HCEC 1CT (cell line): ENCODE measurements around the gene AVP.
A peak's percentile ranks its signal among the peaks of the same experiment; 100 is the strongest.
"Not testable (repeated sequence)": the region's sequence is repeated elsewhere in the genome, so short reads cannot be mapped to it uniquely, and the experiment has no call there.

Experiments
- DNase-seq: peaks from one replicate; pipeline ENCODE4 v3.0.0-alpha.2; 2017

The AVP gene

DNA sequence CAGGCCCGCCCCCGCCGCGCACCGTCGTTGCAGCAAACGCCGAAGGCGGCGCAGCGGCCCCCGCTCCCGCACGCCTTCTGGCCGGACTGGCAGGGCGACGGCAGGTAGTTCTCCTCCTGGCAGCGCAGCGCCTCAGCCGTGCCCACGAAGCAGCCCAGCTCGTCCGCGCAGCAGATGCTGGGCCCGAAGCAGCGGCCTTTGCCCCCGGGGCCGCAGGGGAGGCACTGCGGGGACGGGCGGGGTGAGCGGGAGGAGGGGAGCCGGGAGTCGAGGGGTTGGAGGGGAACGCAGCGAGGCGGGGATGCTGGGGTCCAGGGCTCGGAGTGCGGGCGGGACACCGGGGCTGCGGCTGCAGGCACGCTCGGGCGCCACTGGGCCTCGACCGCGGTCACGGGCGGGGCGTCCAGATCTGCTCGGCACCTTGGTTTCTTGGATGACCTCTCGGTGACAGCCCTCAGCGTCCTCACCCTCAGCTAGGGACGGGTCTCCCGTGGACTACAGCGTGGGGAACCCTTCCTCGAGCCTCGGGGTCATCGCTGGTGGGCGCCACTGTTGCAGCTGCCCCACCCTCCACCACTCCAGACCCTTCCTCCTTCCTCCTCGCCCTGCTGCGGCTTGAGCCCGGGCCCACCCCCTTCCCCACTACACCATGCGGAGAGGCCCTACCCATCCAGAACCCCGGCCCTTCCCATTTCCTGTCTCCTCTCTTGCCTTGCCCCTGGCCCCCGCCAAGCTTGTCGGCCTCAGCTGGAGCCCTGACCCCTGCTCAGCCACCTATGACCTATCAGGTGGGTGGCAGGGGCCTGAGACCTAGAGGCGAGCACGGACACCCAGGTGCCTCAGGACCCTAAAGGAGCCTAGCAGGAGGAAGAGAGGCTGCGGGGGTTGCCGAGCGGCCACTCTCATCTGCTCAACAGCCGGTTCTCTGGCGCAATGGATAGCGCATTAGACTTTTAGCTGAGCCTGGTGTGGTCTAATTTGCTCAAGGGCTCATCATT is 1.3 kb downstream of the AVP start:
- no peak for DNase-seq

DNA sequence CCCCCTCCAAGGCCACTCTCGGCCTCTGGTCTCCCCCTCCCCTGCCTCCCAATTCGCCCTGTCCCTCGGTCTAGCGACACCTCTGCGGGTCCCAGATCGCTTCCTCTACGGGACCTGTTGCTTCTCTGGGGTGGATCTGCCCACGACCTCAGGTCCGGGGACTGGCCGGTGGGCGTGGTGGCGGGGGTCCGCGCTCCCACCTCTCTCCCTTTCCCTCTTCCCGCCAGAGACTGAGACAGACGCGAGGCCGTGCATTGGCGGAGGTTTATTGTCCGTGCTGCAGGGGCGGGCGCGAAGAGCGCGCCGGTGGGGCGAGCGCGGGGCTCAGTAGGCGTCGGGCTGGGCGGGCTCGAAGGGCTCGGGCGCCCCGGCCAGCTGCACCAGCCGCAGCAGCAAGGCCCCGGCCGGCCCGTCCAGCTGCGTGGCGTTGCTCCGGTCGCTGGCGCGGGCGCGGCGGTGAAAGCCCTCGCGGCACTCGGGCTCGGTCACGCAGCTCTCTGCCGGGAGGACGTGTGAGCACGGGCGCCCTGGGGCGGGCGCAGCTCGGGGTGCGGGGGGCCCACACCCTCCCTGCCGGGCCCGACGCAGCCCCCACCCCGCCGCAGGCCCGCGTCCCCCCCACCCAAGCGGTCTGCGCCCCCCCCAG is 2.1 kb downstream of the AVP start:
- no peak for DNase-seq

DNA sequence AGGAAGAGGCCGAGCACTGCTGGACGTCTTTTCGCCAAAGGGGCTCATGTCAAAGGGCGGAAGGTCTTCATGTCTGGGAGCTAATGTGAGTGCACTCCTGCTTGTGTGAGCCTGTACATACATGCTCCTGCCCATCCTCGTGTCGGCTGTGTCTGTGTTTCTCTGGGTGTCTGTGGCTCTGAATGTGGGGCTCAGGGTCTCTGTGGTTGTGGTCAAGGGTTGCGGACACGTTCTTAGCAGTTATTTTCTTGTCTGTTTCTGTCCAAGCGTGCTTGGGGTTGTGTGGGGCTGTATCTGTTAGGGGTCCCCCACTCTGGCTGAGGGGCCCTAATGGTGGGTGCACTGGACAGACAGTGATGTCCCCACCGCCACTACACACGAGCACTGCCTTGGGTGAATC is 2.9 kb downstream of the AVP start:
- no peak for DNase-seq

DNA sequence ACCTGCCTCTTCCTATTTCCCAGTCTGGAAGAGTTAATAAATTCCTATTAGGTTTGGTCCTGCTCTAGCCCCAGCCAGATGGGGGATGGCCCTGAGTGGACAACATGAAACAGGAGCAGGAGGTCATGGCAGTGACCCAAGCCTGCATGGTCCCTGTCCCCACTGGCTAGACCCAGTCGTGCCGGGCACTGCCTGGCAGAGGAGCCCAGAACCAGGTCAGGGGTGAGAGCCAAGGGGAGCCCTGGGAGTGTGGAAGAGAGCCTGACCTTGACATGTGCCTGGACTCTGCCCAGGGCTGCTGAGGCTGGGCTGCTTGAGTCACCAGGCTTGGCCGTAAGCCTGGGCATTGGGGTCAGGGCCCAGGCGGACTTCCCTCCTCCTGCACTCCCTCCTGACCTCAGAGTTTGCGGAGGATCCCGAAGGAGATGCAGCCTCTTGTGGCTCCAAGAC is 3.6 kb downstream of the AVP start:
- peak; percentile 76 for DNase-seq

DNA sequence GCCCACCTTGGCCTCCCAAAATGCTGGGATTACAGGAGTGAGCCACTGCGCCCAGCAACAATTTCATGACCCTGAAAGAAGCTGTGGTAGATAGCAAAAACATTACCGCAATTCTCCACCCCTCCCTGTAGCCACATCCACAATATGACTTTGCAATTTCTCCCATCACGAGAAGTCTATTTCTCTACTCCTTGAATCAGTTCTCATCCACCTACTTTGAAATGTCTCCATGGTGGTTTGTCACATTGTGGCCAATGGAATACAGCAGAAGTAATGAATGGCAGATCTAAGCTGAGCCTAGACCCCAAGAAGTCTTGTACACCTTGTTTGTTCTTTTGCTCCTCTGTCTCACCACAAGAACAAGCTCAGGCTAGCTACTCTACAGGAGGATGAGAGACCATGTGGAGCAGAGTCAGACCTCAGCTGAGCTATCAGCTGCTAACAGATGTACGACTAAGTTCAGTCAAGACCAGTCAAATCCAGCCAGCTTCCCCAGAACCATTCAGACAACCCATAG is 6.8 kb downstream of the AVP start:
- DNase-seq, result no peak

DNA sequence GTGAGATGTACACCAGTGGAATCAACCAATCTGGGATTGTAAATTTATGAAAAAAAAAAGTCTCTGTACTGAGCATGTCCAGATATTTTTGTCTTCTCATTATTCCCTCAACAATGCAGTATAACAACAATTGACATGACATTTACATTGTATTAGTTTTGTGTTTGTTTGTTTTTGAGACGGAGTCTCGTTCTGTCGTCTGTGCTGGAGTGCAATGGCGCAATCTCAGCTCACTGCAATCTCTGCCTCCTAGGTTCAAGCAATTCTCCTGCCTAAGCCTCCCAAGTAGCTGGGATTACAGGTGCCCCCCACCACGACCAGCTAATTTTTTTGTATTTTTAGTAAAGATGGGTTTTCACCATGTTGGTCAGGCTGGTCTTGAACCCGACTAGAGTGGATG is 9.2 kb downstream of the AVP start:
- DNase-seq, result not testable (repeated sequence)

DNA sequence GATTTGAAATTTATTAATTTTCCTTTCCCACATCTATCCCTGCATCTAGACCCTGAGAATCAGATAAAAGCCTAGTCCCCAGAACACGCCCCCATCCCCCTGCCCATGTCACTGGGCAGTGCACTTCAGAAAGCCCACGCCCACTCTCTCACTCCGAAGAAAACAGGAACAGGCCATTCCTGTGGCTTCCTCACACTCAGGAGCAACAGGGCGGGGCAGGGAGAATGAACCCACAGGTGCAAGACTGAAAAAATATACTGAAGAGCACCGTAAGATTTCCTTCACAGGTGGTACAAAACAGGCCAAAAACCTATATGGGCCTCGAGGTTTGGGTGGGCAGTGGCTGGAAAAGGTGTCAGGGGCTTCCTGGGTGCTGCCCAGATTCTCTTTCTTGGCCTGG is 9.7 kb downstream of the AVP start:
- DNase-seq, result no peak

DNA sequence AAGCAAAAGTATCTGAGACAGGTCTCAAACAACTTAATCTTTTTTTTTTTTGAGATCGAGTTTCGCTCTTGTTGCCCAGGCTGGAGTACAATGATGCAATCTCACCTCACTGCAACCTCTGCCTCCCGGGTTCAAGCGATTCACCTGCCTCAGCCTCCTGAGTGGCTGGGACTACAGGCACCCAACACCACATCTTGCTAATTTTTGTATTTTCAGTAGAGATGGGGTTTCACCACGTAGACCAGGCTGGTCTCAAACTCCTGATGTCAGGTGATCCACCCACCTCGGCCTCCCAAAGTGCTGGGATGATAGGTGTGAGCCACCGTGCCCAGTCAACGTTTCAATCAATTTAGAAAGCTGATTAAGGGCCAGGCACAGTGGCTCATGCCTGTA is 11.3 kb downstream of the AVP start:
- DNase-seq, result not testable (repeated sequence)

DNA sequence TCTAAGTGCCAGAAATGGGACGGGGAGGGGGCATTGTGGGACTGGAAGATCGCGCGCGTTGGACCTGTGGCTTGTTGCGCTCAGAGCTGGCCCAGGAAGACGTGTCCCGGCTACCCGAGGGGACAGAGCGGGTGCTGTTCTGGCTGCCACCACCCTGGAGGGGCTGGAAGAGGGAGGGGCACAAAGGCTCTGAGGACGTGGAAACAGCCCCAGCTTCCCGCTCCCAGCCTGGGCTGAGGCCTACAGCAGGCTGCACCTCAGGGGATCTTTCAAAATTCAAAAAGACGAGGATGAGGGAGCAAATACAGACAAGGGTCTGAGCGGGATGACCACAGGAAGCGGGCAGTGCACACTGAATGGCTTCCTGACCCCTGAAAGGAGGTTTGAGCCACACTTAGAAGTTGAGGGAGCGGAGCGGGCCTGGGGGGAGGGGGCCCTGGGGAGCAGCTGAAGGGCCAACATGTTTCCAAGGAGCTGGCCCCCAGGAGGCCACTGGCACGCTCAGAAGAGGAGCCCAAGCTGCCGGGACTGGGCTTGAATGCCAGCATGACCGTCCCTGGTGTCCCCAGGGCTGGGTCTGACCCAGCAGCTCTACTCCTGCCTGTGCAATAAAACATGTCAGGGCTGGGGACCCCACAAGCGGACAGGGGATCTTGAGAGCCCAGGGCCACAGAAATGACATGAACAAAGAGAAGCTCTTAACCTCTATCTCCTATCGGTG is 11.8 kb downstream of the AVP start:
- no peak for DNase-seq

DNA sequence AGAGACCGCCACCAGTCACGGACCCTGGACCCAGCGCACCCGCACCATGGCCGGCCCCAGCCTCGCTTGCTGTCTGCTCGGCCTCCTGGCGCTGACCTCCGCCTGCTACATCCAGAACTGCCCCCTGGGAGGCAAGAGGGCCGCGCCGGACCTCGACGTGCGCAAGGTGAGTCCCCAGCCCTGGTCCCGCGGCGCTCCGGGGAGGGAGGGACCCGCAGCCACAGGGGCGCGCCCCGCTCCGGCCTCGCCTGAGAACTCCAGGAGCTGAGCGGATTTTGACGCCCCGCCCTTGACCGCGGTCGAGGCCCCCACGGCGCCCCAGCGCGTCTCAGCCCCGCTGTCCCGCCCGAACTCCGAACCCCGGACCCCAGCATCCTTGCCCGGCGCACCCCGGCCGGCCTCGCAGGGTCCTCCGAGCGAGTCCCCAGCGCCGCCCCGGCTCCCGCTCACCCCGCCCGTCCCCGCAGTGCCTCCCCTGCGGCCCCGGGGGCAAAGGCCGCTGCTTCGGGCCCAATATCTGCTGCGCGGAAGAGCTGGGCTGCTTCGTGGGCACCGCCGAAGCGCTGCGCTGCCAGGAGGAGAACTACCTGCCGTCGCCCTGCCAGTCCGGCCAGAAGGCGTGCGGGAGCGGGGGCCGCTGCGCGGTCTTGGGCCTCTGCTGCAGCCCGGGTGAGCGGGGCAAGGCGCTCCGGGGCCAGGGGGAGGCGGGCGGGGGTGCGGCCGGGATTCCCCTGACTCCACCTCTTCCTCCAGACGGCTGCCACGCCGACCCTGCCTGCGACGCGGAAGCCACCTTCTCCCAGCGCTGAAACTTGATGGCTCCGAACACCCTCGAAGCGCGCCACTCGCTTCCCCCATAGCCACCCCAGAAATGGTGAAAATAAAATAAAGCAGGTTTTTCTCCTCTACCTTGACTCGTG is 12.7 kb downstream of the AVP start, which contains the start of gene OXT:
TSS of gene OXT (plus strand) at position 11 of the 920 bp plus-strand sequence. CDS start at position 47, 36 bp downstream.
- no peak for DNase-seq

DNA sequence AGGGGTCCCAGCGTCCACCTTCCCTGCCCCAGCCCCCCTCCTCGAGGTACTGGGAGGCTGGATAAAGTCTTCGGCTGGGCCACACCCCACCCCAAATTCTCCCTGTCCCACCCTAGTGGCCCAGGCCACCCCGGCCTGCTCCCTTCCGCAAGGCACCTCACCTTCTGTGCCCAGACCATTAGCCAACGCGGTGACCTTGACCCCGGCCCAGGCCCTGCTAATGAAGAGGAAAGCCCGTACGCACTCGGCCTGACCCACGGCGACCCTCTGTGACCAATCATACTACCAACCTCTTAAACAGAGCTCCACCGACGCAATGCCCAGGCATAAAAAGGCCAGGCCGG is 13.3 kb downstream of the AVP start:
- no peak for DNase-seq

DNA sequence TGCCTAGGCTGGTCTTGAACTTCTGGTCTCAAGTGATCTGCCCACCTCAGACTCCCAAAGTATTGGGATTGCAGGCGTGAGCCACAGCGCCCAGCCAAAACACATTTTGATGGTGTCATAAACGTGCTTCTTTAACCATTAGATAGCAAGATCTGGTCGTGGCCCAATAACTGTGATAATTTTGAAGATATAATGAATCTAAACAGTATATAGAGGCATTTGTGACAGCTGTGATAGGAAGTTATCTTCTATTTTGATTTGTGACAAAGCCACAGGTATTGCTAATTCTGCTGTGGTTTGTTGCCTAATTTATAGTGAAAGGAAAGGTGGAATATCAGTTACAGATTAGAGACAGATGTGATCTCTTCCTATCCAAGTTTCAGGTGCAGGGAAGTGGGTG is 13.8 kb downstream of the AVP start:
- DNase-seq, result no peak

DNA sequence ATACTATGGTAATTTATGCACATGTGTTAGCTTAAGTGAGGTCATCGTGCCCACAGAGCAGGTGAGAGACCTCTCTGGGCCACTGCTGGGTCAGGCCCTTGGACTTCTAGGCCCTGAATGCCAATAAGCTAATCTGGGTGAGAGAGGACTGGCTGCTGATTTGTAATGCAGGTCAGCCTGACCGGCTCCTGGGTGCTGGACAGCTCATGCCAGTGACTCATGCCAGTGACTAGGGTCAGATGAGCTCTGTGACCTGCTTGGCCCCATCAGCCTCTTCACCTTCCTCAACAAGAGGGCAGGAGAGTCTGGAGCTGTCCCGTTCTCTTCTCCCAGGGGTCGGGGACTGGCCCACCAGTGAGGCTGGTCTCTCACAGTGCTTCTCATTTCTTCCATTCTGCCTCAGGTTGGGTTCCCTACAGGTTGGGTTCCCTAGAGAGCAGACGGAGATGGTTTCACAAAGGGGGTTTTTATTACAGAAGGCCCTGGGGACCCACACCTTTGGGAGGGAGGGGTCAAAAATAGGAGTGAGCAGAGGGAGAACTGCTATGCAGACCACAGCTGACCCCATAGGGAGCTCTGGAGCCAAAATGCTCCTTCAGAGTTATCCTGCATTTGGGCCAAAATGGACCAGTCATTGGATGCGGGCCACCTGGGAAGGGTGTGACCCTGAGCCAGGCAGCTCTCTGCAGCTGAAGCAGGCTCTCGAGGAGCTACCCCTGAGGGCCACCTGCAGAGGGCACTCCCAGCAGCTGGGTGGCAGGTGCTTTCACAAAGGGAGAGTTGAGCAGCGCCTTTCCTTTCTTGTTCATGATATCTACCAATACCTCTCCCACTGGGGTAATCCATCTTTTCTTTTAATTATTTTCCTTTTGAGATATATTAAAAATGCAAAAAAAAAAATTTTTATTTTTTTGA is 15.3 kb downstream of the AVP start:
- peak; percentile 39 for DNase-seq

DNA sequence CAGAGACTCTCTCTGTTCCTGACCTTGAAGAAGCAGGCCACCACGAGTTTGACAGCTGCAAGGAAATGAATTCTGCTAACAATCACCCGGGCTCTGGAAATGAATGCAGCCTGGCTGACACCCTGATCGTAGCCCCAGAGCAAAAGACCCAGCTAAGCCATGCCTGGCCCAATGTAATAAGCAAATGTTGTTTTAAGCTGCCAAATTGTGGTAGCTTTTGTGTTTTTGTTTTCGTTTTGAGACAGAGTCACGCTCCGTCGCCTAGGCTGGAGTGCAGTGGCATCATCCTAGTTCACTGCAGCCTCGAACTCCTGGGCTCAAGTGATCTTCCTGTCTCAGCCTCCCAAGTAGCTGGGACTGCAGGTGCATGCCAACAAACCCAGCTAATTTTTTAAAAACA is 16.4 kb downstream of the AVP start:
- no peak for DNase-seq

DNA sequence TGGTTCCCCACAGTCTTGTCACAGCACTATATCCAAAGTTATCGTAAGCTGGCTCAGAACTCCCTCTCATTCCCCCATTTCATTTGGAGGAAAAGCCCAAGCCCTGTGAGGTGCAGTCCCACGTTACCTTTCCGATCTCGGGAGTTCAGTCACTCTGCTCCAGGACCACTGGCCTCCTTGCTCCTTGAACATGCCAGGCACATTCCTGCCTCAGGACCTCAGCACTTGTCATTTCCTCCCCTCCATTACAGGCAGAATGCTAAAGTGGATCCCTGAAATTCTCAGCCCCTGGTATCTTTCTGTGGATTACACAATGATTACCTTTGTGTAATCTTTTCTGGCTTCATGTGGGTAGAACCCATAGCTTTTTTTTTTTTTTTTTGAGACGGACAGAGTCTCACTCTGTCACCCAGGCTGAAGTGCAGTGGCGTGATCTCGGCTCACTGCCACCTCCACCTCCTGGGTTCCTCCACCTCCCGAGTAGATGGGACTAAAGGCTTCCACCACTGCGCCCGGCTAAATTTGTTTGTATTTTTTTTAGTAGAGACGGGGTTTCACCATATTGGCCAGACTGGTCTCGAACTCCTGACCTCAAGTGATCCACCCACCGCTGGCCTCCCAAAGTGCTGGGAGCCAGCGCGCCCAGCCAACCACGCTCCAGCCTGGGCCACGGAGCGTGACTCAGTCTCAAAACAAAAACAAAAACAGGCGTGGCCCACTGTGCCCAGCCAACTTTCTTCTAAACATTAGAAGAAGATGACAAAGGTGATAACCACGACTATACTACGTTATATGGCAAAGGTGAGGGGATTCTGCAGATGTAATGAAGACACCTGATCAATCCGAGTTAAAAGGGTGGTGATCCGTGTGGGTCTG is 17.1 kb downstream of the AVP start:
- DNase-seq, result no peak

DNA sequence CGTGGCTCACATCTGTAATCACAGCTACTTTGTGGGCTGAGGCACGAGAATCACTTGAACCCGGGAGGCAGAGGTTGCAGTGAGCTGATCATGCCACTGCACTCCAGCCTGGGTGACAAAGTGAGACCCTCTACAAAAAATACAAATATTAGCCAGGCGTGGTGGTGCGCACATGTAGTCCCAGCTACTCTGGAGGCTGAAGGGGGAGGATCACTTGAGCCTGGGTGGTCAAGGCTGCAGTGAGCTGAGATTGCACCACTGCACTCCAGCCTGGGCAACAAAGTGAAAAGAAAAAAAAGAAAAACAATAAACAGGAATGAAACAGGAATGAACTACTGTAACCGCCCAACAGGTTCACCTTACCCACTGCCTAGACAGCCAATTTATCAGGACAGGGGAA is 20.4 kb downstream of the AVP start:
- DNase-seq, result not testable (repeated sequence)

DNA sequence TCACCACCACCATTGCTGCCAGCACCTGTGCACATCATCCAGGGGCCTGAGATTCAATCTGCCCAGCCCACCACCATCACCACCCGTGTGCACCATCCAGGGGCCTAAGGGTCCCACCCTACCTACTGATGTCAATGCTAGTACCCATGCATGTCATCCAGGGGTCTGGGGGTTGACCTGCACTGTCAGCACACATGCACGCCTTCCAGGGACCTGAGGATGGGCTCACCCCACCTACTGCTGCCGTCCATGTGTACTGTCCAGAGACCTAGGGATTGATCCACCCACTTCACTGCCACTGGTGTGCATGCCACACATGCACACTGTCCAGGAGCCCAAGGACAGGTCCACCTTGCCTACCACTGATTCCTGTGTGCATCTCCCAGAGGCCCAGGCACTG is 25.0 kb downstream of the AVP start:
- DNase-seq, result no peak

DNA sequence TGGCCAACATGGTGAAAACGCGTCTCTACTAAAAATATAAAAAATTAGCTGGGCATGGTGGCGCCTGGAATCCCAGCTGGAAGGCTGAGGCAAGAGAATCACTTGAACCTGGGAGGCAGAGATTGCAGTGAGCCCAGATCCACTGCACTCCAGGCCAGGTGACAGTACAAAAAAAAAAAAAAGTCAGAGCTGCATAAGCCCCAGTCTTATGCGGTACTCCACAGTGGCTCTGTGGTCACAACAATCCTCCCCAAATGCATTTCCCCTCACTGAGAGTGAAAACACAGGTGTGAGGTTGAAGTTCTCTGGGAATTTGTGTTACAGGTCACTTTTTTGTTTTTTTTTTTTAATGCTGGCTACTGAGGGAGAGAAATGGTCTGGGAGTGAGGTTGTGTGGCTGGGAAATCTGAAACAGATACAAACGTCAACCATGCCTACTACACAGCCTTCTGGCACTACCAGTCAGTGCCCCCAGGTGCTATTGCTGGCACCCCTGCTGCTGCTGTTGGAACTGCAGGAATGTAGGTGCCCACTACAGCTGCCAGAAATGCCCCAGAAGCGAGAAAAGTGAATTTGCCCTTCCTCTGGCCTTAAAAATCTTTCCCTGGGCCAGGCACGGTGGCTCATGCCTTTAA is 33.0 kb downstream of the AVP start:
- no peak for DNase-seq
